GM21529 (cell line): ENCODE results near the gene TMPRSS13.
"Not testable (repeated sequence)": the region's sequence is repeated elsewhere in the genome, so short reads cannot be mapped to it uniquely, and the experiment has no call there.

Source experiments
- ATAC-seq: cut with Tn5 transposase; IDR thresholded peaks from one replicate; pipeline ENCODE4 v1.9.1; 2021; ENCODE audit not compliant: unreplicated experiment

Gene TMPRSS13

GRCh38 chr11:117950993-117951961, 22.1 kb upstream of the TMPRSS13 start:
- no peak for ATAC-seq

- ATAC-seq, result no peak
These were observed 21.1 kb upstream of the TMPRSS13 start for GRCh38 chr11:117950301-117950700.

- no peak for ATAC-seq
These were observed 19.9 kb upstream of the TMPRSS13 start for GRCh38 chr11:117949062-117949461.

- not testable (repeated sequence) for ATAC-seq
These were observed 19.3 kb upstream of the TMPRSS13 start for GRCh38 chr11:117948466-117948865.

GRCh38 chr11:117947751-117948150, 18.5 kb upstream of the TMPRSS13 start:
- not testable (repeated sequence) for ATAC-seq

GRCh38 chr11:117946842-117947526, 17.8 kb upstream of the TMPRSS13 start:
- peak; percentile 60 for ATAC-seq

- ATAC-seq, result no peak
These were observed 17.1 kb upstream of the TMPRSS13 start for GRCh38 chr11:117946156-117946841.

- ATAC-seq, result no peak
These were observed 16.0 kb upstream of the TMPRSS13 start for GRCh38 chr11:117945047-117945810.

GRCh38 chr11:117944554-117944953, 15.4 kb upstream of the TMPRSS13 start:
- ATAC-seq, result no peak

- no peak for ATAC-seq
These were observed 12.9 kb upstream of the TMPRSS13 start for GRCh38 chr11:117941976-117942654.

GRCh38 chr11:117941163-117941707, 12.0 kb upstream of the TMPRSS13 start:
- no peak for ATAC-seq

- no peak for ATAC-seq
These were observed 11.5 kb upstream of the TMPRSS13 start for GRCh38 chr11:117940736-117941135.

GRCh38 chr11:117936973-117937372, 7.8 kb upstream of the TMPRSS13 start:
- ATAC-seq, result no peak

GRCh38 chr11:117934526-117935307, 5.5 kb upstream of the TMPRSS13 start:
- ATAC-seq, result no peak

GRCh38 chr11:117933930-117934329, 4.7 kb upstream of the TMPRSS13 start:
- no peak for ATAC-seq

- no peak for ATAC-seq
These were observed 4.3 kb upstream of the TMPRSS13 start for GRCh38 chr11:117933475-117933874.

GRCh38 chr11:117932947-117933346, 3.7 kb upstream of the TMPRSS13 start:
- ATAC-seq, result no peak

GRCh38 chr11:117932426-117932825, 3.2 kb upstream of the TMPRSS13 start:
- ATAC-seq, result no peak

GRCh38 chr11:117931971-117932370, 2.8 kb upstream of the TMPRSS13 start:
- ATAC-seq, result peak; percentile 67
